CD4-positive, alpha-beta T cell treated with Interferon gamma for 1 hour (primary cell): ENCODE measurements around the gene HS2ST1.

Source experiments
- DNase-seq: peaks from one replicate; pipeline ENCODE4 v3.0.0-alpha.2; 2020

HS2ST1 gene

GRCh38 chr1:87144316-87144895, 230.0 kb downstream of the HS2ST1 start:
- no peak for DNase-seq

GRCh38 chr1:87144981-87145380, 230.5 kb downstream of the HS2ST1 start:
- no peak for DNase-seq

GRCh38 chr1:87146538-87146937, 232.1 kb downstream of the HS2ST1 start:
- DNase-seq: no peak

- DNase-seq: no peak
Observed at GRCh38 chr1:87146986-87147385, 232.6 kb downstream of the HS2ST1 start.

- DNase-seq: no peak
Observed at GRCh38 chr1:87147851-87148250, 233.4 kb downstream of the HS2ST1 start.

- no peak for DNase-seq
Observed at GRCh38 chr1:87148661-87149060, 234.2 kb downstream of the HS2ST1 start.

GRCh38 chr1:87149241-87150041, 235.0 kb downstream of the HS2ST1 start:
- no peak for DNase-seq

- no peak for DNase-seq
Observed at GRCh38 chr1:87150143-87150542, 235.7 kb downstream of the HS2ST1 start.

- peak; percentile 27 for DNase-seq
Observed at GRCh38 chr1:87151500-87152421, 237.3 kb downstream of the HS2ST1 start.

- no peak for DNase-seq
Observed at GRCh38 chr1:87154384-87154783, 239.9 kb downstream of the HS2ST1 start.

GRCh38 chr1:87155170-87155569, 240.7 kb downstream of the HS2ST1 start:
- no peak for DNase-seq

- DNase-seq: no peak
Observed at GRCh38 chr1:87155648-87156047, 241.2 kb downstream of the HS2ST1 start.

- DNase-seq: no peak
Observed at GRCh38 chr1:87156124-87156523, 241.7 kb downstream of the HS2ST1 start.

GRCh38 chr1:87159378-87159915, 245.0 kb downstream of the HS2ST1 start:
- DNase-seq: no peak
